KMS-11 (cell line): ENCODE data around the gene CLINT1.

Source experiments
- H2AFZ ChIP-seq: fragments of 200-600 bp; sonication (generic); 2 replicates; pipeline ENCODE4 v1.6.1; 2016; ENCODE audit warnings: antibody characterized with exemption, mixed run types, low read depth
- H3K27ac ChIP-seq: fragments of 200-600 bp; sonication (generic); 2 replicates; pipeline ENCODE4 v1.6.1; 2016; ENCODE audit warnings: mild to moderate bottlenecking, mixed run types
- H3K27me3 ChIP-seq: fragments of 200-600 bp; sonication (generic); 2 replicates; pipeline ENCODE4 v1.6.1; 2017; ENCODE audit warnings: mild to moderate bottlenecking, low read depth, mixed run types, moderate library complexity; ENCODE audit not compliant: insufficient read depth
- H3K36me3 ChIP-seq: fragments of 200-600 bp; sonication (generic); 2 replicates; pipeline ENCODE4 v1.6.1; 2017; ENCODE audit warnings: mild to moderate bottlenecking, mixed run types; ENCODE audit not compliant: insufficient read depth
- H3K4me1 ChIP-seq: fragments of 200-600 bp; sonication (generic); 2 replicates; pipeline ENCODE4 v1.6.1; 2016; ENCODE audit warnings: mild to moderate bottlenecking, low read depth, mixed run types; ENCODE audit not compliant: poor library complexity, severe bottlenecking
- H3K4me2 ChIP-seq: fragments of 200-600 bp; sonication (generic); 2 replicates; pipeline ENCODE4 v1.7.0; 2016; ENCODE audit warnings: mild to moderate bottlenecking, mixed run types
- H3K4me3 ChIP-seq: fragments of 200-600 bp; sonication (generic); IDR thresholded peaks from 2 replicates; pipeline ENCODE4 v1.6.1; 2017; ENCODE audit warnings: low read depth, low read length, mixed read lengths; ENCODE audit not compliant: insufficient read depth
- H3K79me2 ChIP-seq: fragments of 200-600 bp; sonication (generic); 2 replicates; pipeline ENCODE4 v1.6.1; 2016; ENCODE audit warnings: low read depth, mixed run types; ENCODE audit not compliant: insufficient read depth
- H3K9ac ChIP-seq: fragments of 200-600 bp; sonication (generic); 2 replicates; pipeline ENCODE4 v1.6.1; 2016; ENCODE audit warnings: mild to moderate bottlenecking, mixed run types
- H4K20me1 ChIP-seq: fragments of 200-600 bp; sonication (generic); 2 replicates; pipeline ENCODE4 v1.6.1; 2016; ENCODE audit warnings: mild to moderate bottlenecking, mixed run types; ENCODE audit not compliant: insufficient read depth
- TF ChIP-seq, protein P1 (sequence below): fragments of 200-600 bp; sonication (generic); conservative IDR thresholded peaks from 2 replicates; pipeline ENCODE4 v1.6.1; 2017; ENCODE audit warnings: low read depth, mild to moderate bottlenecking, antibody characterized with exemption, low read length, moderate library complexity, mixed read lengths

The CLINT1 gene

GRCh38 chr5:157740229-157740610 lies 118.7 kb downstream of the CLINT1 start:
- H3K4me1 ChIP-seq: peaks cover 8% of the 10 kb centered on the region

DNA sequence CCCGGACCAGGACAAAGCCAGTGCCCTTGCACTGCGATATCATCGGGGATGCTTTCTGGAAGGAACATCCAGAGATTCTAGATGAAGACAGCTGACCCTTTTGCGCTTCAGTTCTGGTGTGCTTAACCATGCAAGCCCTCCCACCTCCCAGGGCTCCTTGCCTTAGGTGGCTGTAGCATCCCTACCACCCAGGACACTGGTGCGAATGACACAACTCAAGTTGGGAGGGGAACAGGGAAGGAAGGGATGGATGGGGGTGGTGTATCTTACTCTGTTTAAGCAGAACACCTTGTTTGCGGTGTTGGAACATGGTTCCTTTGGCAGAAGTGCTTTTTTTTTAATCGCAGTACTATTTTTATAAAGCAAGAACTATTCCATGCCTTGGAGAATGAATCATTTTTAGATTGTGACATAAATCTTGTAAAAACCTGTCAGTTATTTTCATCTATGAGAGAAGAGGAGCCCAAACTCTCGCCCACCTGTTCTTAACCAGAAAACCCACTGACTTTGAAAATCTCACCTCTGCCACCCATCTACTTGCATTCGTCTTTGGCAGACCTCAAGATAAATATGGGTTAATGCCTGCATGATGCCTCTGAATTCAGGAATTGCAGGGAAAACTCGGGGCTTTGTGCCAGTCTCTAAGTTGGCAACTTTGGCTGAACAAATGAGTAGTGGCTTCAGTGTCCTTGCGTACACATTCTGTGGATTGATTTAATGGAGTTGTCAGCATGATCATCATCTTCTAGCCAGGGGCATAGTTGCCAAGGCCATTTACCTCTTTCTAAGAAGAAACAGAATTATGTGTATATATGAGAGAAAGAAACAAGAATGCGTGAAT lies 119.3 kb downstream of the CLINT1 start:
- Histone ChIP-seq H2AFZ (no peak overlapping the region), H3K4me3 (no peak overlapping the region), H3K4me1 (peaks cover 1% of the 10 kb centered on the region), H3K79me2 (no peaks in the 10 kb centered on the region), H3K27me3 (no peaks in the 10 kb centered on the region), H3K4me2 (no peak overlapping the region), H3K36me3 (no peaks in the 10 kb centered on the region), H3K9ac (no peak overlapping the region), H3K27ac (no peak overlapping the region), H4K20me1 (no peaks in the 10 kb centered on the region)
- TF ChIP-seq, protein P1, sequence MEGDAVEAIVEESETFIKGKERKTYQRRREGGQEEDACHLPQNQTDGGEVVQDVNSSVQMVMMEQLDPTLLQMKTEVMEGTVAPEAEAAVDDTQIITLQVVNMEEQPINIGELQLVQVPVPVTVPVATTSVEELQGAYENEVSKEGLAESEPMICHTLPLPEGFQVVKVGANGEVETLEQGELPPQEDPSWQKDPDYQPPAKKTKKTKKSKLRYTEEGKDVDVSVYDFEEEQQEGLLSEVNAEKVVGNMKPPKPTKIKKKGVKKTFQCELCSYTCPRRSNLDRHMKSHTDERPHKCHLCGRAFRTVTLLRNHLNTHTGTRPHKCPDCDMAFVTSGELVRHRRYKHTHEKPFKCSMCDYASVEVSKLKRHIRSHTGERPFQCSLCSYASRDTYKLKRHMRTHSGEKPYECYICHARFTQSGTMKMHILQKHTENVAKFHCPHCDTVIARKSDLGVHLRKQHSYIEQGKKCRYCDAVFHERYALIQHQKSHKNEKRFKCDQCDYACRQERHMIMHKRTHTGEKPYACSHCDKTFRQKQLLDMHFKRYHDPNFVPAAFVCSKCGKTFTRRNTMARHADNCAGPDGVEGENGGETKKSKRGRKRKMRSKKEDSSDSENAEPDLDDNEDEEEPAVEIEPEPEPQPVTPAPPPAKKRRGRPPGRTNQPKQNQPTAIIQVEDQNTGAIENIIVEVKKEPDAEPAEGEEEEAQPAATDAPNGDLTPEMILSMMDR: no peak

More at GRCh38 chr5:157740229-157740610, 118.7 kb downstream of the CLINT1 start:
- Histone ChIP-seq H3K79me2 (no peaks in the 10 kb centered on the region), H3K27me3 (no peaks in the 10 kb centered on the region), H3K9ac (no peak overlapping the region), H3K27ac (no peak overlapping the region), H2AFZ (no peak overlapping the region), H3K4me2 (no peak overlapping the region), H4K20me1 (no peaks in the 10 kb centered on the region), H3K4me3 (no peak overlapping the region), H3K36me3 (no peaks in the 10 kb centered on the region)
- TF ChIP-seq, protein P1: peak; percentile 40; the same call in 1 of the 2 replicates

GRCh38 chr5:157735991-157736390 lies 123.0 kb downstream of the CLINT1 start:
- H3K27ac ChIP-seq: no peak overlapping the region
- no peak overlapping the region for H3K4me3 ChIP-seq
- TF ChIP-seq, protein P1: no peak
- H3K36me3 ChIP-seq: no peaks in the 10 kb centered on the region
- no peak overlapping the region for H3K9ac ChIP-seq
- H3K4me2 ChIP-seq: no peak overlapping the region
- H3K4me1 ChIP-seq: no peaks in the 10 kb centered on the region
- no peaks in the 10 kb centered on the region for H4K20me1 ChIP-seq
- H2AFZ ChIP-seq: no peak overlapping the region
- no peaks in the 10 kb centered on the region for H3K27me3 ChIP-seq
- H3K79me2 ChIP-seq: no peaks in the 10 kb centered on the region
